ENCODE measurements around the gene PER3. TPM values are rescaled to one million over a fixed set of nuclear protein-coding genes. Genes with fewer than 3 reads are reported as not detected.

The PER3 gene
- total RNA-seq, 1 experiment from 2014 or later: 5.8 TPM

GRCh38 chr1:7846656-7847055, 62.6 kb downstream of the PER3 start:
- no peaks in the 10 kb centered on the region for H3K36me3 ChIP-seq (ENCODE audit: control insufficient read depth in 1 of 2, insufficient read depth in 2 of 2, low read length in 2 of 2)
- RAD21 ChIA-PET (ENCODE audit: low non-redundant PET in 1 of 2, low total read pairs in 2 of 2, uncharacterized antibody in 2 of 2, unreplicated experiment in 2 of 2): no interaction called here
- BruUV-seq (replicated peaks): no TSS peak

GRCh38 chr1:7847599-7847998, 63.5 kb downstream of the PER3 start:
- Histone ChIP-seq H3K27me3 (ENCODE audit: insufficient read depth, low read length) (no peaks in the 10 kb centered on the region), H3K79me2 (ENCODE audit: insufficient read depth, low read length) (no peaks in the 10 kb centered on the region), H4K20me1 (ENCODE audit: insufficient read depth) (no peaks in the 10 kb centered on the region), H3K9me3 (ENCODE audit: control insufficient read depth in 1 of 2, insufficient read depth in 1 of 2, low read depth in 1 of 2, low read length in 2 of 2) (no peaks in the 10 kb centered on the region), H3K4me2 (ENCODE audit: low read length) (no peak overlapping the region), H2AFZ (ENCODE audit: low read depth, low read length, poor library complexity, severe bottlenecking) (no peak overlapping the region), H3K4me1 (ENCODE audit: control insufficient read depth in 1 of 2, insufficient read depth in 2 of 2, low read length in 2 of 2) (no peaks in the 10 kb centered on the region), H3K4me3 (replicated peaks in 1 of 2; ENCODE audit: low read depth in 1 of 2, low read length in 2 of 2) (no peak overlapping the region), H3K9me2 (ENCODE audit: insufficient read depth) (no peaks in the 10 kb centered on the region), H3K9ac (ENCODE audit: low read length) (no peak overlapping the region), H3K36me3 (ENCODE audit: control insufficient read depth in 1 of 2, insufficient read depth in 2 of 2, low read length in 2 of 2) (no peaks in the 10 kb centered on the region), H3K27ac (ENCODE audit: low read depth, low read length) (no peak overlapping the region)
- intact Hi-C loops (cut with micrococcal nuclease): no loop called here
- ChIA-PET RAD21 (ENCODE audit: low non-redundant PET in 1 of 2, low total read pairs in 2 of 2, uncharacterized antibody in 2 of 2, unreplicated experiment in 2 of 2) (no interaction called here), CTCF (no interaction called here), POLR2A (interaction anchor here (0.8 kb wide), 1 partner anchor 40 kb away, joined by 3 read pairs; no protein-coding TSS in a partner anchor)
- ATAC-seq (no peak), DNase-seq (ENCODE audit: low read depth, low spot score) (no peak)
- no TSS peak for BruUV-seq (replicated peaks)
- no peak for TF ChIP-seq CEBPB (IDR thresholded peaks at IDR 0.05; ENCODE audit: low read depth)
- TF ChIP-seq POLR2AphosphoS5 (IDR thresholded peaks at IDR 0.05; ENCODE audit: low read depth, low read length): no peak
- TF ChIP-seq, protein P1, sequence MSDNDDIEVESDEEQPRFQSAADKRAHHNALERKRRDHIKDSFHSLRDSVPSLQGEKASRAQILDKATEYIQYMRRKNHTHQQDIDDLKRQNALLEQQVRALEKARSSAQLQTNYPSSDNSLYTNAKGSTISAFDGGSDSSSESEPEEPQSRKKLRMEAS (IDR thresholded peaks at IDR 0.05): no peak

More at GRCh38 chr1:7846656-7847055, 62.6 kb downstream of the PER3 start:
- no peaks in the 10 kb centered on the region for H3K9me2 ChIP-seq (ENCODE audit: insufficient read depth)
- no peaks in the 10 kb centered on the region for H3K4me1 ChIP-seq (ENCODE audit: control insufficient read depth in 1 of 2, insufficient read depth in 2 of 2, low read length in 2 of 2)
- H3K4me3 ChIP-seq (replicated peaks in 1 of 2; ENCODE audit: low read depth in 1 of 2, low read length in 2 of 2): no peak overlapping the region
- ATAC-seq (no peak), DNase-seq (ENCODE audit: low read depth, low spot score) (no peak)
- ChIA-PET POLR2A (no interaction called here), CTCF (no interaction called here)
- H4K20me1 ChIP-seq (ENCODE audit: insufficient read depth): no peaks in the 10 kb centered on the region
- H3K4me2 ChIP-seq (ENCODE audit: low read length): no peak overlapping the region
- no peak overlapping the region for H3K9ac ChIP-seq (ENCODE audit: low read length)
- H3K27ac ChIP-seq (ENCODE audit: low read depth, low read length): no peak overlapping the region
- TF ChIP-seq CTCF (IDR thresholded peaks at IDR 0.05 in 2 of 3, conservative IDR thresholded peaks at IDR 0.05 in 1 of 3; ENCODE audit: borderline replicate concordance in 1 of 3, insufficient read depth in 1 of 3, low read depth in 2 of 3, low read length in 2 of 3) (no peak), JUND (IDR thresholded peaks at IDR 0.05) (no peak)
- intact Hi-C loops (cut with micrococcal nuclease): no loop called here
- H3K79me2 ChIP-seq (ENCODE audit: insufficient read depth, low read length): no peaks in the 10 kb centered on the region
- H3K27me3 ChIP-seq (ENCODE audit: insufficient read depth, low read length): no peaks in the 10 kb centered on the region
- H2AFZ ChIP-seq (ENCODE audit: low read depth, low read length, poor library complexity, severe bottlenecking): no peak overlapping the region
- no peaks in the 10 kb centered on the region for H3K9me3 ChIP-seq (ENCODE audit: control insufficient read depth in 1 of 2, insufficient read depth in 1 of 2, low read depth in 1 of 2, low read length in 2 of 2)

All from HCT116 (cell line).